ENCODE results near the gene DNAI4. TPM values are rescaled to one million over a fixed set of nuclear protein-coding genes. Genes with fewer than 3 reads are reported as not detected.
"Not testable (repeated sequence)": the region's sequence is repeated elsewhere in the genome, so short reads cannot be mapped to it uniquely, and the experiment has no call there.

Gene DNAI4
- total RNA-seq, 1 donor from 2014 or later: 14.3 TPM

DNA sequence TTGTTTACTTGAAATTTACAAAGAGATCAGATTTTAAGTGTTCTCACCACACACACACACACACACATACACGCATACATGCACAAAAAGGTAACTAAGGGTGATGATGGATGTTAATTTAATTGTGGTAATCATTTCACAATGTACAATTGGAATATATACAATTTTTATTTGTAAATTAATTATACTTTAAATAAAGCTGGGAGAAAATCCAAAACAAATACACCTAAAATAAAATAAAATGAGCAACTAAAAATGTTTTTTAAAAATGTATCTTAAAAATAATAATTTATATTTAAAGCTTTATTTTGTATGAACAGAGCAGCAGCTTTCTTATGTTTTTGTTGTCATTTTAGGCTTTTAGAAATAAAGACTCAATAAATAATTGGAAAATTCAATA lies 115.4 kb downstream of the DNAI4 start:
- TF ChIP-seq, protein P1, sequence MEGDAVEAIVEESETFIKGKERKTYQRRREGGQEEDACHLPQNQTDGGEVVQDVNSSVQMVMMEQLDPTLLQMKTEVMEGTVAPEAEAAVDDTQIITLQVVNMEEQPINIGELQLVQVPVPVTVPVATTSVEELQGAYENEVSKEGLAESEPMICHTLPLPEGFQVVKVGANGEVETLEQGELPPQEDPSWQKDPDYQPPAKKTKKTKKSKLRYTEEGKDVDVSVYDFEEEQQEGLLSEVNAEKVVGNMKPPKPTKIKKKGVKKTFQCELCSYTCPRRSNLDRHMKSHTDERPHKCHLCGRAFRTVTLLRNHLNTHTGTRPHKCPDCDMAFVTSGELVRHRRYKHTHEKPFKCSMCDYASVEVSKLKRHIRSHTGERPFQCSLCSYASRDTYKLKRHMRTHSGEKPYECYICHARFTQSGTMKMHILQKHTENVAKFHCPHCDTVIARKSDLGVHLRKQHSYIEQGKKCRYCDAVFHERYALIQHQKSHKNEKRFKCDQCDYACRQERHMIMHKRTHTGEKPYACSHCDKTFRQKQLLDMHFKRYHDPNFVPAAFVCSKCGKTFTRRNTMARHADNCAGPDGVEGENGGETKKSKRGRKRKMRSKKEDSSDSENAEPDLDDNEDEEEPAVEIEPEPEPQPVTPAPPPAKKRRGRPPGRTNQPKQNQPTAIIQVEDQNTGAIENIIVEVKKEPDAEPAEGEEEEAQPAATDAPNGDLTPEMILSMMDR (IDR thresholded peaks at IDR 0.05; ENCODE audit: unreplicated experiment): no peak
- H3K9me3 Mint-ChIP-seq (ENCODE audit: low read depth): no peaks in the 10 kb centered on the region
- no peaks in the 10 kb centered on the region for H3K36me3 Mint-ChIP-seq (ENCODE audit: insufficient read depth)
- peaks cover 2% of the 10 kb centered on the region for H3K4me1 Mint-ChIP-seq (ENCODE audit: low read depth)
- H3K4me3 Mint-ChIP-seq (ENCODE audit: low read depth): no peak overlapping the region
- DNase-seq (ENCODE audit: low spot score, unreplicated experiment): no peak
- H3K27me3 Mint-ChIP-seq: no peaks in the 10 kb centered on the region
- no peak overlapping the region for H3K27ac Mint-ChIP-seq

DNA sequence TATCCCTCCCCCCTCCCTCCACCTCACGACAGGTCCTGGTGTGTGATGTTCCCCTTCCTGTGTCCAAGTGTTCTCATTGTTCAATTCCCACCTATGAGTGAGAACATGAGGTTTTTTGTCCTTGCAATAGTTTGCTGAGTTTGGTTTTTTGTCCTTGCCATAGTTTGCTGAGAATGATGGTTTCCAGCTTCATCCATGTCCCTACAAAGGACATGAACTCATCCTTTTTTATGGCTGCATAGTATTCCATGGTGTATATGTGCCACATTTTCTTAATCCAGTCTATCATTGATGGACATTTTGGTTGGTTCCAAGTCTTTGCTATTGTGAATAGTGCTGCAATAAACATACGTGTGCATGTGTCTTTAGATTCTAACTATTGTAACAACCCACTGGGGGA lies 128.8 kb downstream of the DNAI4 start:
- H3K36me3 Mint-ChIP-seq (ENCODE audit: insufficient read depth); H3K4me3 Mint-ChIP-seq (ENCODE audit: low read depth); H3K27ac Mint-ChIP-seq; H3K27me3 Mint-ChIP-seq; DNase-seq (ENCODE audit: low spot score, unreplicated experiment); H3K9me3 Mint-ChIP-seq (ENCODE audit: low read depth); H3K4me1 Mint-ChIP-seq (ENCODE audit: low read depth): not testable (repeated sequence)

DNA sequence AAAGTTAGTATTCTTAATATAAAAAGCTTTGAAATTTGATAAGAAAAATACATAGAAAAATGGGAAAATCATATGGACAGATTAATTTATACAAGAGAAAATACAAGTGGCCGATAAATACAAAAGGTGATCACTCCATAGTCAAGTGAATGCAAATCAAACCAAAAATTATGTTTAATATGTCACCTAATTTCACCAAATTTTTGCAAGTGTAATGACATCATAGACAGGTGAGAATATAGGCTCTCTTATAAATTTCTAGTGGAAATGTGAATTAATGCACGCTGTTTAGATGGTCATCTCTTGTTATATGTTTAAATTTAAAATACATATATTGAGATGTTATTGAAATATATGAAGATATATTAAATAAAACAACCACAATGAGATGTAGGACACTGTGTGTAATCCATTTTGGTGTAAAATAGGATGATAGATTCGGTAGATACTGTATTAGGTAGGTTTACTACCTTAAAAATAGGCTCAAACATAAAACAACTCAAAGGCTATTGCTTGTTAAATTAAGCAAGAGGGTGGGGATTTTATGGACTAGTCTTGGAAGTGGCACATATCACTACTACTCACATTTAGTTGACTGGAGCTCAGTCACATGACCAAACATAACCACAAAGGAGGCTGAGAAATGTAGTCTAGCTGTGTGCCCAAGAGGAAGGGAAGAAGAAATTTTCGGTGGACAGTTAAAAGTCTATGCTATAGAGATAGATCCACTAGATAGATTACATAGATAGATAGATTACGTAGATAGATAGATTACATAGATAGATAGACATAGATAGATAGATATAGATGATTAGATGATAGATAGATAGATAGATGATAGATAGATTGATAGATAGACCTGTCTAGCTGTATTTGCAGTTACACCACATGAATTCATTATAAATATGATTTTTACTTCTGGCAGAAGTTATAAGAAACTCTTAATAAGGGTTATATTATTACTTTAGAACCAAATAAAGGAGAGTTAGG lies 132.7 kb downstream of the DNAI4 start:
- Mint-ChIP-seq H3K4me1 (ENCODE audit: low read depth) (no peaks in the 10 kb centered on the region), H3K27ac (no peak overlapping the region), H3K36me3 (ENCODE audit: insufficient read depth) (no peaks in the 10 kb centered on the region), H3K9me3 (ENCODE audit: low read depth) (no peaks in the 10 kb centered on the region), H3K4me3 (ENCODE audit: low read depth) (no peak overlapping the region), H3K27me3 (no peaks in the 10 kb centered on the region)
- no peak for DNase-seq (ENCODE audit: low spot score, unreplicated experiment)
- TF ChIP-seq, protein P1 (IDR thresholded peaks at IDR 0.05; ENCODE audit: unreplicated experiment): no peak

DNA sequence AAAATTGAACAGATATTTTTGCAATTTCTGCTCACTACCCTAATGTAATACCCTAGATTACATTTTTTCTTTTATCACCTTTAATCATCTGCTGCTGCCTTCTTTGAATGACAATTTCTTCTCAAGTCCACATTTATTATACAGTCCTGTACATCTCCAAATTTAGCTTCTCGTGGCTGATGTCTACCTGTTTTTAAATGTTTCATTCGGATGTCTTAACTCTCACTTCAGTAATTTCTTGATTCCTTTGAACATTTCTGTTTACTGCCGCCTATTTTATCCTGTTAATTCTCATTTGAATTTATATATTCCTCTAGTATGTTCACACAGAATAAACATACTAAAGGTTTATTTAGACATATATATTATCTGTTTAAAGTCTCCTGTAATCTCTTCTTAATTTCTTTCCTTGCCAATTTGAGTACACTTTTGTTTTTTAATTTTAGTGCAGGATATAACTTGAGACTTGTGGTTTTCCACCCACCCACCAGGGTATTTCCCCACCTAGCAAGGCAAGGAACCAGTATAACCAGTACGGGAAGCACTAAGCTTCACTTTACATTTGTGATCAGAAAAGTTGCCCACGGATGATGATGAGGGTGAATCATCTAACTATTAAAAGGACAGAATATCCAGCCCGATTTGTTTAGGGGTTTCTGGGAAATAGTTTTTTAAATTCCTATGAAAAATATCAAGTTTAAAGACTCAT lies 136.3 kb downstream of the DNAI4 start:
- H3K36me3 Mint-ChIP-seq (ENCODE audit: insufficient read depth): no peaks in the 10 kb centered on the region
- peaks cover 2% of the 10 kb centered on the region for H3K27me3 Mint-ChIP-seq
- H3K27ac Mint-ChIP-seq: no peak overlapping the region
- no peak for DNase-seq (ENCODE audit: low spot score, unreplicated experiment)
- H3K9me3 Mint-ChIP-seq (ENCODE audit: low read depth): peaks cover 4% of the 10 kb centered on the region
- TF ChIP-seq, protein P1 (IDR thresholded peaks at IDR 0.05; ENCODE audit: unreplicated experiment): no peak
- H3K4me1 Mint-ChIP-seq (ENCODE audit: low read depth): no peaks in the 10 kb centered on the region
- no peak overlapping the region for H3K4me3 Mint-ChIP-seq (ENCODE audit: low read depth)

DNA sequence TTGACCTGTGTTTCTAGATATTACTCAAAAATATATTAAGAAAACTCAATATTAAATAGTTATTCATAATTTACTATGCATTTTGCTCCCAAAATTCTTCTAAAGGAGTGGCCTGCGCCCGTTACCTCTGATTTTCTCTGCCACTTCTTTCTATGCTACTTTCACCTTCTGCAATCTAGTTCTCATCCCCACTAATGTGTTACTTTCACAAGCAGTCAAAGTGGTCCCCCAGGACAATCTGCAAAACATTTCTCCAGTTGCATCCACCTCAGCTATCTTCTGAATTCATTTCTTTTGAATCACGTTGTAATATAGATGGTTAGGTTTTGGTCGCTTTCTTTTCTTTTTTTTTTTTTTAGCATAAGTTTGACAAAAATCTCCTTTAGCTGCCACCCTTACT lies 137.0 kb downstream of the DNAI4 start:
- Mint-ChIP-seq H3K4me3 (ENCODE audit: low read depth) (no peak overlapping the region), H3K9me3 (ENCODE audit: low read depth) (peaks cover 4% of the 10 kb centered on the region), H3K4me1 (ENCODE audit: low read depth) (no peaks in the 10 kb centered on the region), H3K27me3 (peaks cover 2% of the 10 kb centered on the region), H3K27ac (no peak overlapping the region), H3K36me3 (ENCODE audit: insufficient read depth) (no peaks in the 10 kb centered on the region)
- no peak for DNase-seq (ENCODE audit: low spot score, unreplicated experiment)
- TF ChIP-seq, protein P1 (IDR thresholded peaks at IDR 0.05; ENCODE audit: unreplicated experiment): no peak

DNA sequence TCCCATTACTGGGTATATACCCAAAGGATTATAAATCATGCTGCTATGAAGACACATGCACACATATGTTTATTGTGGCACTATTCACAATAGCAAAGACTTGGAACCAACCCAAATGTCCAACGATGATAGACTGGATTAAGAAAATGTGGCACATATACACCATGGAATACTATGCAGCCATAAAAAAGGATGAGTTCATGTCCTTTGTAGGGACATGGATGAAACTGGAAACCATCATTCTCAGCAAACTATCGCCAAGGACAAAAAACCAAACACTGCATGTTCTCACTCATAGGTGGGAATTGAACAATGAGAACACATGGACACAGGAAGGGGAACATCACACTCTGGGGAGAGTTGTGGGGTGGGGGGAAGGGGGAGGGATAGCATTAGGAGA lies 138.9 kb downstream of the DNAI4 start:
- not testable (repeated sequence) for H3K27me3 Mint-ChIP-seq; H3K4me1 Mint-ChIP-seq (ENCODE audit: low read depth); H3K36me3 Mint-ChIP-seq (ENCODE audit: insufficient read depth); H3K27ac Mint-ChIP-seq; DNase-seq (ENCODE audit: low spot score, unreplicated experiment); H3K4me3 Mint-ChIP-seq (ENCODE audit: low read depth)
- H3K9me3 Mint-ChIP-seq (ENCODE audit: low read depth): peaks cover 11% of the 10 kb centered on the region

Measured in progenitor cell of endocrine pancreas (in vitro differentiated cells).